Measurements from ENCODE around the gene UNC13A.

The UNC13A gene

GRCh38 chr19:17632577-17632976, 55.6 kb downstream of the UNC13A start:
- no peaks in the 10 kb centered on the region for H3K4me1 ChIP-seq (ENCODE audit: control insufficient read depth, insufficient read depth, low read length, poor library complexity, severe bottlenecking)
- no peak for DNase-seq
- H3K36me3 ChIP-seq (ENCODE audit: control insufficient read depth, insufficient read depth, low read length), result no peaks in the 10 kb centered on the region
- no peaks in the 10 kb centered on the region for H3K9me3 ChIP-seq (ENCODE audit: control insufficient read depth, low read length)
- H3K27me3 ChIP-seq (replicated peaks; ENCODE audit: control insufficient read depth, insufficient read depth, low read length, poor library complexity, severe bottlenecking), result no peaks in the 10 kb centered on the region
- H3K4me3 ChIP-seq (ENCODE audit: insufficient read depth, low read depth, low read length, poor library complexity, severe bottlenecking), result no peak overlapping the region
- H3K27ac ChIP-seq (ENCODE audit: insufficient read depth, low read length, poor library complexity, severe bottlenecking), result no peak overlapping the region

GRCh38 chr19:17629760-17630159, 58.4 kb downstream of the UNC13A start:
- DNase-seq, result no peak
- no peaks in the 10 kb centered on the region for H3K27me3 ChIP-seq (replicated peaks; ENCODE audit: control insufficient read depth, insufficient read depth, low read length, poor library complexity, severe bottlenecking)
- no peaks in the 10 kb centered on the region for H3K9me3 ChIP-seq (ENCODE audit: control insufficient read depth, low read length)
- H3K4me1 ChIP-seq (ENCODE audit: control insufficient read depth, insufficient read depth, low read length, poor library complexity, severe bottlenecking), result no peaks in the 10 kb centered on the region
- no peak overlapping the region for H3K4me3 ChIP-seq (ENCODE audit: insufficient read depth, low read depth, low read length, poor library complexity, severe bottlenecking)
- no peaks in the 10 kb centered on the region for H3K36me3 ChIP-seq (ENCODE audit: control insufficient read depth, insufficient read depth, low read length)
- no peak overlapping the region for H3K27ac ChIP-seq (ENCODE audit: insufficient read depth, low read length, poor library complexity, severe bottlenecking)

GRCh38 chr19:17627921-17628320, 60.2 kb downstream of the UNC13A start:
- no peaks in the 10 kb centered on the region for H3K36me3 ChIP-seq (ENCODE audit: control insufficient read depth, insufficient read depth, low read length)
- no peak overlapping the region for H3K27ac ChIP-seq (ENCODE audit: insufficient read depth, low read length, poor library complexity, severe bottlenecking)
- H3K9me3 ChIP-seq (ENCODE audit: control insufficient read depth, low read length), result no peaks in the 10 kb centered on the region
- no peaks in the 10 kb centered on the region for H3K4me1 ChIP-seq (ENCODE audit: control insufficient read depth, insufficient read depth, low read length, poor library complexity, severe bottlenecking)
- H3K27me3 ChIP-seq (replicated peaks; ENCODE audit: control insufficient read depth, insufficient read depth, low read length, poor library complexity, severe bottlenecking), result no peaks in the 10 kb centered on the region
- DNase-seq, result no peak
- H3K4me3 ChIP-seq (ENCODE audit: insufficient read depth, low read depth, low read length, poor library complexity, severe bottlenecking), result no peak overlapping the region

GRCh38 chr19:17627161-17627560, 61.0 kb downstream of the UNC13A start:
- no peaks in the 10 kb centered on the region for H3K36me3 ChIP-seq (ENCODE audit: control insufficient read depth, insufficient read depth, low read length)
- no peaks in the 10 kb centered on the region for H3K27me3 ChIP-seq (replicated peaks; ENCODE audit: control insufficient read depth, insufficient read depth, low read length, poor library complexity, severe bottlenecking)
- H3K4me1 ChIP-seq (ENCODE audit: control insufficient read depth, insufficient read depth, low read length, poor library complexity, severe bottlenecking), result no peaks in the 10 kb centered on the region
- DNase-seq, result no peak
- H3K4me3 ChIP-seq (ENCODE audit: insufficient read depth, low read depth, low read length, poor library complexity, severe bottlenecking), result no peak overlapping the region
- no peak overlapping the region for H3K27ac ChIP-seq (ENCODE audit: insufficient read depth, low read length, poor library complexity, severe bottlenecking)
- no peaks in the 10 kb centered on the region for H3K9me3 ChIP-seq (ENCODE audit: control insufficient read depth, low read length)

GRCh38 chr19:17626456-17627015, 61.6 kb downstream of the UNC13A start:
- no peaks in the 10 kb centered on the region for H3K4me1 ChIP-seq (ENCODE audit: control insufficient read depth, insufficient read depth, low read length, poor library complexity, severe bottlenecking)
- DNase-seq, result no peak
- H3K27me3 ChIP-seq (replicated peaks; ENCODE audit: control insufficient read depth, insufficient read depth, low read length, poor library complexity, severe bottlenecking), result no peaks in the 10 kb centered on the region
- H3K4me3 ChIP-seq (ENCODE audit: insufficient read depth, low read depth, low read length, poor library complexity, severe bottlenecking), result no peak overlapping the region
- H3K9me3 ChIP-seq (ENCODE audit: control insufficient read depth, low read length), result no peaks in the 10 kb centered on the region
- no peaks in the 10 kb centered on the region for H3K36me3 ChIP-seq (ENCODE audit: control insufficient read depth, insufficient read depth, low read length)
- H3K27ac ChIP-seq (ENCODE audit: insufficient read depth, low read length, poor library complexity, severe bottlenecking), result no peak overlapping the region

GRCh38 chr19:17625980-17626379, 62.2 kb downstream of the UNC13A start:
- Histone ChIP-seq H3K27ac (ENCODE audit: insufficient read depth, low read length, poor library complexity, severe bottlenecking) (no peak overlapping the region), H3K9me3 (ENCODE audit: control insufficient read depth, low read length) (no peaks in the 10 kb centered on the region), H3K27me3 (replicated peaks; ENCODE audit: control insufficient read depth, insufficient read depth, low read length, poor library complexity, severe bottlenecking) (no peaks in the 10 kb centered on the region), H3K4me3 (ENCODE audit: insufficient read depth, low read depth, low read length, poor library complexity, severe bottlenecking) (no peak overlapping the region), H3K4me1 (ENCODE audit: control insufficient read depth, insufficient read depth, low read length, poor library complexity, severe bottlenecking) (no peaks in the 10 kb centered on the region), H3K36me3 (ENCODE audit: control insufficient read depth, insufficient read depth, low read length) (no peaks in the 10 kb centered on the region)
- DNase-seq, result no peak

GRCh38 chr19:17625043-17625442, 63.1 kb downstream of the UNC13A start:
- H3K27ac ChIP-seq (ENCODE audit: insufficient read depth, low read length, poor library complexity, severe bottlenecking), result no peak overlapping the region
- no peak overlapping the region for H3K4me3 ChIP-seq (ENCODE audit: insufficient read depth, low read depth, low read length, poor library complexity, severe bottlenecking)

GRCh38 chr19:17624314-17624991, 63.7 kb downstream of the UNC13A start:
- Histone ChIP-seq H3K4me1 (ENCODE audit: control insufficient read depth, insufficient read depth, low read length, poor library complexity, severe bottlenecking) (no peaks in the 10 kb centered on the region), H3K9me3 (ENCODE audit: control insufficient read depth, low read length) (no peaks in the 10 kb centered on the region), H3K27ac (ENCODE audit: insufficient read depth, low read length, poor library complexity, severe bottlenecking) (no peak overlapping the region), H3K27me3 (replicated peaks; ENCODE audit: control insufficient read depth, insufficient read depth, low read length, poor library complexity, severe bottlenecking) (no peaks in the 10 kb centered on the region), H3K36me3 (ENCODE audit: control insufficient read depth, insufficient read depth, low read length) (no peaks in the 10 kb centered on the region), H3K4me3 (ENCODE audit: insufficient read depth, low read depth, low read length, poor library complexity, severe bottlenecking) (no peak overlapping the region)
- no peak for DNase-seq

More at GRCh38 chr19:17625043-17625442, 63.1 kb downstream of the UNC13A start:
- Histone ChIP-seq H3K36me3 (ENCODE audit: control insufficient read depth, insufficient read depth, low read length) (no peaks in the 10 kb centered on the region), H3K9me3 (ENCODE audit: control insufficient read depth, low read length) (no peaks in the 10 kb centered on the region), H3K27me3 (replicated peaks; ENCODE audit: control insufficient read depth, insufficient read depth, low read length, poor library complexity, severe bottlenecking) (no peaks in the 10 kb centered on the region), H3K4me1 (ENCODE audit: control insufficient read depth, insufficient read depth, low read length, poor library complexity, severe bottlenecking) (no peaks in the 10 kb centered on the region)
- DNase-seq, result no peak

GRCh38 chr19:17623224-17623935, 64.8 kb downstream of the UNC13A start:
- Histone ChIP-seq H3K36me3 (ENCODE audit: control insufficient read depth, insufficient read depth, low read length) (no peaks in the 10 kb centered on the region), H3K4me1 (ENCODE audit: control insufficient read depth, insufficient read depth, low read length, poor library complexity, severe bottlenecking) (no peaks in the 10 kb centered on the region), H3K27me3 (replicated peaks; ENCODE audit: control insufficient read depth, insufficient read depth, low read length, poor library complexity, severe bottlenecking) (no peaks in the 10 kb centered on the region), H3K9me3 (ENCODE audit: control insufficient read depth, low read length) (no peaks in the 10 kb centered on the region), H3K27ac (ENCODE audit: insufficient read depth, low read length, poor library complexity, severe bottlenecking) (no peak overlapping the region), H3K4me3 (ENCODE audit: insufficient read depth, low read depth, low read length, poor library complexity, severe bottlenecking) (no peak overlapping the region)
- no peak for DNase-seq

- H3K36me3 ChIP-seq (ENCODE audit: control insufficient read depth, insufficient read depth, low read length), result no peaks in the 10 kb centered on the region
- no peaks in the 10 kb centered on the region for H3K9me3 ChIP-seq (ENCODE audit: control insufficient read depth, low read length)
- H3K4me1 ChIP-seq (ENCODE audit: control insufficient read depth, insufficient read depth, low read length, poor library complexity, severe bottlenecking), result no peaks in the 10 kb centered on the region
- no peak overlapping the region for H3K27ac ChIP-seq (ENCODE audit: insufficient read depth, low read length, poor library complexity, severe bottlenecking)
- peaks cover 21% of the 10 kb centered on the region for H3K27me3 ChIP-seq (replicated peaks; ENCODE audit: control insufficient read depth, insufficient read depth, low read length, poor library complexity, severe bottlenecking)
- H3K4me3 ChIP-seq (ENCODE audit: insufficient read depth, low read depth, low read length, poor library complexity, severe bottlenecking), result no peak overlapping the region
- DNase-seq, result no peak
These were observed 67.5 kb downstream of the UNC13A start for GRCh38 chr19:17620696-17621095.

Data from effector memory CD4-positive, alpha-beta T cell (primary cell).